DOHH2 (cell line): ENCODE data around the gene FYCO1.
"Not testable (repeated sequence)": the region's sequence is repeated elsewhere in the genome, so short reads cannot be mapped to it uniquely, and the experiment has no call there.

ENCODE experiments used
- CTCF ChIP-seq: fragments of 200-600 bp; sonication (generic); IDR thresholded peaks from one replicate; pipeline ENCODE4 v1.5.1; 2014; ENCODE audit warnings: antibody characterized with exemption, mild to moderate bottlenecking, low read depth, low read length; ENCODE audit not compliant: poor library complexity, severe bottlenecking
- EZH2phosphoT487 ChIP-seq: fragments of 200-600 bp; sonication (generic); IDR thresholded peaks from 2 replicates; pipeline ENCODE4 v1.6.1; 2017; ENCODE audit warnings: borderline replicate concordance, mild to moderate bottlenecking, antibody characterized with exemption, low read length, moderate library complexity, mixed read lengths

GRCh38 chr3:45997499-45997898 lies 1.9 kb upstream of the FYCO1 start:
- TF ChIP-seq CTCF, EZH2phosphoT487: not testable (repeated sequence)
